Stimulated activated CD8-positive, alpha-beta memory T cell treated with anti-CD3 and anti-CD28 coated beads, Interleukin-15, amount 100 ng/mL, for 4 hours (primary cell): ENCODE data around the gene TBX18.

ENCODE experiments used
- DNase-seq, 2 donors: peaks; one replicate each; pipeline ENCODE4 v3.0.0-alpha.2; 2020; ENCODE audit warnings: low read depth in 2 of 2

Gene TBX18

GRCh38 chr6:84764332-84765049, at the start of gene TBX18:
Gene TBX18, minus strand, starts transcription at chr6:84764598. Its CDS starts 417 bp downstream, at chr6:84764181.
- no peak for DNase-seq

GRCh38 chr6:84811351-84811750, 47.0 kb upstream of the TBX18 start:
- DNase-seq, result no peak

- no peak for DNase-seq
These were observed 45.1 kb upstream of the TBX18 start for GRCh38 chr6:84809455-84809854.

- no peak for DNase-seq
These were observed 44.2 kb upstream of the TBX18 start for GRCh38 chr6:84808491-84809061.

GRCh38 chr6:84805145-84805544, 40.7 kb upstream of the TBX18 start:
- no peak for DNase-seq

- DNase-seq, result no peak
These were observed 40.3 kb upstream of the TBX18 start for GRCh38 chr6:84804720-84805119.

- DNase-seq, result no peak
These were observed 36.9 kb upstream of the TBX18 start for GRCh38 chr6:84801250-84801649.

GRCh38 chr6:84798257-84798656, 33.9 kb upstream of the TBX18 start:
- DNase-seq, result no peak

GRCh38 chr6:84796343-84796742, 31.9 kb upstream of the TBX18 start:
- no peak for DNase-seq

GRCh38 chr6:84791927-84792326, 27.5 kb upstream of the TBX18 start:
- DNase-seq, result no peak

- DNase-seq, result no peak
These were observed 26.8 kb upstream of the TBX18 start for GRCh38 chr6:84791233-84791632.

GRCh38 chr6:84789170-84789569, 24.8 kb upstream of the TBX18 start:
- no peak for DNase-seq

GRCh38 chr6:84788689-84789088, 24.3 kb upstream of the TBX18 start:
- DNase-seq, result no peak

- DNase-seq, result no peak
These were observed 21.3 kb upstream of the TBX18 start for GRCh38 chr6:84785671-84786070.

- DNase-seq, result no peak
These were observed 15.5 kb upstream of the TBX18 start for GRCh38 chr6:84779917-84780316.

GRCh38 chr6:84779380-84779779, 15.0 kb upstream of the TBX18 start:
- DNase-seq, result no peak

- DNase-seq, result no peak
These were observed 13.5 kb upstream of the TBX18 start for GRCh38 chr6:84777888-84778287.

GRCh38 chr6:84776392-84776791, 12.0 kb upstream of the TBX18 start:
- no peak for DNase-seq

- DNase-seq, result no peak
These were observed 11.4 kb upstream of the TBX18 start for GRCh38 chr6:84775751-84776150.

- no peak for DNase-seq
These were observed 10.5 kb upstream of the TBX18 start for GRCh38 chr6:84774985-84775284.

GRCh38 chr6:84774157-84774984, 10.0 kb upstream of the TBX18 start:
- no peak for DNase-seq

GRCh38 chr6:84773431-84774156, 9.2 kb upstream of the TBX18 start:
- DNase-seq, result no peak

- DNase-seq, result no peak
These were observed 8.7 kb upstream of the TBX18 start for GRCh38 chr6:84773133-84773430.
